ENCODE measurements around the gene KREMEN2.
A peak's percentile ranks its signal among the peaks of the same experiment; 100 is the strongest.

Gene KREMEN2

DNA sequence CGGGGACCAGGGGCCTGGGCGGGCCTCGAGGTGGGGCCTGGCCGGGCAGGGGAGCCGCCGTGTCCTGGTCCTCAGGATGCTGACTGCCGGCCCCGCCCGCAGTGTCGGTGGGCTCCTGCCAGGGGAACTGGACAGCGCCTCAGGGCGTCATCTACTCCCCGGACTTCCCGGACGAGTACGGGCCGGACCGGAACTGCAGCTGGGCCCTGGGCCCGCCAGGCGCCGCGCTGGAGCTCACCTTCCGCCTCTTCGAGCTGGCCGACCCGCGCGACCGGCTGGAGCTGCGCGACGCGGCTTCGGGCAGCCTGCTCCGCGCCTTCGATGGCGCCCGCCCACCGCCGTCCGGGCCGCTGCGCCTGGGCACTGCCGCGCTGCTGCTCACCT, 2.7 kb downstream of the KREMEN2 start:
- no peaks in the 10 kb centered on the region for H4K20me1 ChIP-seq (ENCODE audit: insufficient read depth)
- peaks cover 27% of the 10 kb centered on the region for H3K27me3 ChIP-seq (ENCODE audit: insufficient read depth, low read depth)
- H3K4me2 ChIP-seq = no peak overlapping the region
- no peak for TF ChIP-seq CTCF (conservative IDR thresholded peaks at IDR 0.05; ENCODE audit: low read depth, low read length)
- no peak overlapping the region for H3K27ac ChIP-seq
- no peak overlapping the region for H3K9ac ChIP-seq
- H3K4me1 ChIP-seq (ENCODE audit: low read depth, poor library complexity, severe bottlenecking) = peaks cover 45% of the 10 kb centered on the region
- H3K36me3 ChIP-seq (ENCODE audit: insufficient read depth) = no peaks in the 10 kb centered on the region
- no peak overlapping the region for H3K4me3 ChIP-seq (IDR thresholded peaks at IDR 0.05; ENCODE audit: insufficient read depth, low read depth, low read length)
- H3K79me2 ChIP-seq (ENCODE audit: insufficient read depth, low read depth) = peaks cover 21% of the 10 kb centered on the region; the same call in 1 of the 2 replicates
- no peak overlapping the region for H2AFZ ChIP-seq (ENCODE audit: low read depth)

GRCh38 chr16:2967211-2967631, 3.1 kb downstream of the KREMEN2 start:
- no peak overlapping the region for H3K9ac ChIP-seq
- no peak overlapping the region for H3K4me2 ChIP-seq
- peaks cover 21% of the 10 kb centered on the region; the same call in 1 of the 2 replicates for H3K79me2 ChIP-seq (ENCODE audit: insufficient read depth, low read depth)
- no peak overlapping the region for H2AFZ ChIP-seq (ENCODE audit: low read depth)
- H3K27ac ChIP-seq = no peak overlapping the region
- H3K36me3 ChIP-seq (ENCODE audit: insufficient read depth) = no peaks in the 10 kb centered on the region
- no peak overlapping the region for H3K4me3 ChIP-seq (IDR thresholded peaks at IDR 0.05; ENCODE audit: insufficient read depth, low read depth, low read length)
- H3K27me3 ChIP-seq (ENCODE audit: insufficient read depth, low read depth) = peaks cover 22% of the 10 kb centered on the region
- no peak for TF ChIP-seq CTCF (conservative IDR thresholded peaks at IDR 0.05; ENCODE audit: low read depth, low read length)
- no peaks in the 10 kb centered on the region for H4K20me1 ChIP-seq (ENCODE audit: insufficient read depth)
- peaks cover 45% of the 10 kb centered on the region for H3K4me1 ChIP-seq (ENCODE audit: low read depth, poor library complexity, severe bottlenecking)

DNA sequence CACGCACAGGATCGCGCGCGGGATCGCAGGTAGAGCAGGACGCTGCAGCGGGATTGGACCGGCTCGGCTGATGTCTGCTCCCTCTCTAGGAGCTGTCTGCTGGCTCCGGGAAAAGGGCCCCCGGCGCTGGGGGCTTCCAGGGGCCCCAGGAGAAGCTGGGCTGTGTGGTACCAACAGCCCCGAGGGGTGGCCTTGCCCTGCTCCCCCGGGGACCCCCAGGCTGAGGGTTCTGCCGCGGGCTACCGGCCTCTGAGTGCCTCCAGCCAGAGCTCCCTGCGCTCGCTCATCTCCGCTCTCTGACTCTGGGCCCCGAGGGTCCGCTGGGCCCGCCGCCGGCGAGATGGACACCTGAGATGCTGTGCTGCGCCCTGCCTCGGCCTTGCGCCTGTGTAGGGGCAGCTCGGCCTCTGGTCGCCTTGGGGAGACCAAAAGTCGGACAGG, 3.7 kb downstream of the KREMEN2 start:
- no peak for TF ChIP-seq CTCF (conservative IDR thresholded peaks at IDR 0.05; ENCODE audit: low read depth, low read length)
- H3K9ac ChIP-seq = no peak overlapping the region
- H3K79me2 ChIP-seq (ENCODE audit: insufficient read depth, low read depth) = peaks cover 21% of the 10 kb centered on the region; the same call in 1 of the 2 replicates
- H2AFZ ChIP-seq (ENCODE audit: low read depth) = no peak overlapping the region
- no peaks in the 10 kb centered on the region for H4K20me1 ChIP-seq (ENCODE audit: insufficient read depth)
- H3K27me3 ChIP-seq (ENCODE audit: insufficient read depth, low read depth) = peaks cover 17% of the 10 kb centered on the region
- H3K27ac ChIP-seq = no peak overlapping the region
- H3K4me3 ChIP-seq (IDR thresholded peaks at IDR 0.05; ENCODE audit: insufficient read depth, low read depth, low read length) = no peak overlapping the region
- H3K4me1 ChIP-seq (ENCODE audit: low read depth, poor library complexity, severe bottlenecking) = peaks cover 43% of the 10 kb centered on the region
- H3K36me3 ChIP-seq (ENCODE audit: insufficient read depth) = no peaks in the 10 kb centered on the region
- peak overlapping the region; percentile 94 for H3K4me2 ChIP-seq

DNA sequence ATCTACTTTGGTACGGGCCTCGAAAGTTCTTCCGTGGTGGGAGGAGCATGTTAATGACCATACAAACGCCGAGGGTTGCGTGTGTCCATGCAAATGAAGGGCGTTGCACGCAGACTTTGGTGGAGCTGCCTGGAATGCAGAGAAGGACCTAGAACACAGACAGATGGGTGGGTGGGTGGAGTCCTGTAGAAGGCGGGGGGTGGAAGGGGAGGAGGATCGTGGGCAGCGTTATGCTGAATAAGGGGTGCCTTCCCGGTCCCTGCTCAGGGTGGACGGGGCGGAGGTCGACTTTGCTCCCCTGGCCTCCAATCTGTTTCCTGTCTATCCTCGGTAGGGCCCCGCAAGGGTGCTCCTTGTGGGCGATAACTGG, 4.3 kb downstream of the KREMEN2 start:
- H3K4me1 ChIP-seq (ENCODE audit: low read depth, poor library complexity, severe bottlenecking) = peaks cover 37% of the 10 kb centered on the region
- peak overlapping the region; percentile 62; the same call in 1 of the 2 replicates for H3K27ac ChIP-seq
- H2AFZ ChIP-seq (ENCODE audit: low read depth) = peak overlapping the region; percentile 80
- H3K9ac ChIP-seq = peak overlapping the region; percentile 70; the same call in 1 of the 2 replicates
- no peaks in the 10 kb centered on the region for H4K20me1 ChIP-seq (ENCODE audit: insufficient read depth)
- no peak overlapping the region for H3K4me3 ChIP-seq (IDR thresholded peaks at IDR 0.05; ENCODE audit: insufficient read depth, low read depth, low read length)
- H3K27me3 ChIP-seq (ENCODE audit: insufficient read depth, low read depth) = peaks cover 11% of the 10 kb centered on the region
- peaks cover 21% of the 10 kb centered on the region; the same call in 1 of the 2 replicates for H3K79me2 ChIP-seq (ENCODE audit: insufficient read depth, low read depth)
- TF ChIP-seq CTCF (conservative IDR thresholded peaks at IDR 0.05; ENCODE audit: low read depth, low read length) = no peak
- no peaks in the 10 kb centered on the region for H3K36me3 ChIP-seq (ENCODE audit: insufficient read depth)
- H3K4me2 ChIP-seq = peak overlapping the region; percentile 94
